Stimulated activated CD4-positive, alpha-beta T cell treated with anti-CD3 and anti-CD28 coated beads, Interleukin-2, amount 100 ng/mL, for 48 hours (primary cell): ENCODE measurements around the gene PTPN3.
"Not testable (repeated sequence)": the region's sequence is repeated elsewhere in the genome, so short reads cannot be mapped to it uniquely, and the experiment has no call there.

Experiments
- DNase-seq, 2 donors: peaks; one replicate each; pipeline ENCODE4 v3.0.0-alpha.2; 2020

Gene PTPN3

DNA sequence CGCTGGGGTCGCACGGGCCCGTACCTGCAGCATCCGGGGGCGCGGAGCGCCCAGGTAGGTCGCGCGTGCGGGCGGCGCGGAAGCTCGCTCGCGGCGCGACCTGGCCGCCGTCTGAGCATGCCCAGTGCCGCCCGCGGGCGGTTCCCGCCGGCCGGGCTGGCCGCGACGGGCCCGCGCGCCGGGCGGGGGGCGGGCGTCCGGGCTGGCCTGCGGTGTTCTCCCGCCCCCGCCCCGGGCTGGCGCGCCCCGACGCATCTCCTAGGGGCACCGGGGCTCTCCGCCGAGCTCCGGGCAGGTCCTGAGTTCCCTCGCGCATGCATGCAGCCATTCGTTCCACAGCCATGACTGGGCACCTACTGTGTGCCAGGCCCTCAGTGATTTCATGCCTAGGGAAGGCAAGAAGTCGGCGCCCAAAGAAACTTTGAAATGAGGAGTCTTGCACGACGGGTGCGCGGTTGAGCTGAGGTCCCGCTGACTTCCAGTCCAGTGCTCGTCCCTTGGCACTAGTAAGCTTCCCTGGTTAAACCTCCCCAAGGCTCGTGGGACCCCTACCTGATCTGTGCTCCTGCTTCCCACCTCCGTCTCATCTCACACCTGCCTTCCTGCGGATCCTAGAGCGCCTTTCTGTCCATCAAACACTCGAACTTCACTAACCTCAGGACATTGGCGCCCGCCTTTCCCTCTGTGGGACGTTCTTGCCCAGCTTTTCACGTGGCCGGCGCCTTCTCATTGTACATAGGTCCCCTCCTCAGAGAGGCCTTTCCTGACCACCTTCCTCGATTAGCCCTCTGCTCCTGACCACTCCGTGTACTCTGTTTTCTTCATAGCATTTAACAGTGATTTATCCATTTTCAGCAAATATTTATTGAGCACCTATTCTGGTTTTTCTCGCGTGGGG, at the start of gene PTPN3:
Gene PTPN3 (minus strand): TSS at position 113 of the 898 bp plus-strand sequence. CDS start 34,873 bp downstream, outside the sequence.
- DNase-seq = no peak

DNA sequence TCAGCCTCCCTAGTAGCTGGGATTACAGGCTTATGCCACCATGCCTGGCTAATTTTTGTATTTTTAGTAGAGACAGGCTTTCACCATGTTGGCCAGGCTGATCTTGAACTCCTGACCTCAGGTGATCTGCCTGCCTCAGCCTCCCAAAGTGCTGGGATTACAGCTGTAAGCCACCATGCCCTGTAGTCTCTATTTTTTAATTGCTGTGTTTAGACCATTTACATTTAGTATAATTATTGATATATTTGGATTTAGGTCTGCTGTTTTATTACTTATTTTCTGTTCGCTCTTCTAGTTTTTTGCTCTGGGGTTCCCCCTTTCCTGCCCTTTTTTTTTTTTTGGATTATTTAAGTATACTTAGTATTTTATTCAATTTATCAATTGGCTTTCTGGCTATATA, 46.8 kb upstream of the PTPN3 start:
- DNase-seq = not testable (repeated sequence)

DNA sequence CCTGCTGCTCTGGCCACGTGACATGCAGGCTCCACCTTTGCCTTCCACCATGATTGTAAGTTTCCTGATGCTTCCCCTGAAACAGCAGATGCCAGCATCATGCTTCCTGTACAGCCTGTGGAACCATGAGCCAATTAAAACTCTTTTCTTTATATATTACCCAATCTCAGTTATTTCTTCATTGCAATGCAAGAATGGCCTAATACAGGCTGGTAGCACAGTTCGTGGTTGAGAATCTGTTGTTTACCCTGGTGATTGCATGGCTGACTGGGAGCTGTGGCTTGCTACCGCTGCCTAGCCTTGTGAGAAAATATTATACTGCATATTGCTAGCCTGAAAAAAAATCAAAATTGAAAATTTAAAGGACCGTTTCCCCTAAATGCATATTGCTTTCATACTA, 44.8 kb upstream of the PTPN3 start:
- DNase-seq = no peak

GRCh38 chr9:109538346-109538745, 40.2 kb upstream of the PTPN3 start:
- no peak for DNase-seq

DNA sequence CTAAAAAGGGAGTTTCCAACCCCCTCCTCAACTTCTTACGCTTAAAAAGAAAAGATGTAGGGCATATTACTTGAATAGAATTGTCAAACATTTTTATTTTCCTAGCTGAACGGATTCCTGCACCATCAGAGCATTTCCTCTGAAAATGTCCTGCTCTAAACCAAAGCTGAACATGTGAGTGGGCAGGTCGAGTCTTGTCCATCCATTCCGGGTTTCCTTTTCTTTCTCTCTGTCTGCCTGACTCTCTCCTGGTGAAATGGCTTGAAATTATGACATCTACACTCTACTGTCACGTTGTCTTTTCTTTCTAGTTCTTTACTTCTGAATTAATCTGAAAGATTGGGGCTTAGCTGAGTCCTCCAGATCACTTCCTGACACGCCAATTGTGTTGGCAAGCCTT, 39.2 kb upstream of the PTPN3 start:
- DNase-seq = no peak

- no peak for DNase-seq
Measured at GRCh38 chr9:109536859-109537258, 38.8 kb upstream of the PTPN3 start.

DNA sequence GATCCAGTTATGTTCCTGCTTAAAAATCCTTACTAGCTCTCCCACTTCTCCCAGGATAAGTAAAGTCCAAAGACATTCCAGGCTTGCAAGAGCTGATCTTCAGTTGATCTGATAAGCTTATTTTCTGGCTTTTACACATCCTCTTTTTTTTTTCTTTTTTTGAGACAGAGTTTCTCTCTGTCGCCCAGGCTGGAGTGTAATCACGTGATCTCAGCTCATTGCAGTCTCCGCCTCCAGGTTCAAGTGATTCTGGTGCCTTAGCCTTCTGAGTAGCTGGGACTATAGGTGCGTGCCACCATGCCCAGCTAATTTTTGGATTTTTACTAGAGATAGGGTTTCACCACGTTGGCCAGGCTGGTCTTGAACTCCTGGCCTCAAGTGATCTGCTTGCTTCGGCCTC, 37.3 kb upstream of the PTPN3 start:
- no peak for DNase-seq

GRCh38 chr9:109534151-109534550, 36.0 kb upstream of the PTPN3 start:
- no peak for DNase-seq

DNA sequence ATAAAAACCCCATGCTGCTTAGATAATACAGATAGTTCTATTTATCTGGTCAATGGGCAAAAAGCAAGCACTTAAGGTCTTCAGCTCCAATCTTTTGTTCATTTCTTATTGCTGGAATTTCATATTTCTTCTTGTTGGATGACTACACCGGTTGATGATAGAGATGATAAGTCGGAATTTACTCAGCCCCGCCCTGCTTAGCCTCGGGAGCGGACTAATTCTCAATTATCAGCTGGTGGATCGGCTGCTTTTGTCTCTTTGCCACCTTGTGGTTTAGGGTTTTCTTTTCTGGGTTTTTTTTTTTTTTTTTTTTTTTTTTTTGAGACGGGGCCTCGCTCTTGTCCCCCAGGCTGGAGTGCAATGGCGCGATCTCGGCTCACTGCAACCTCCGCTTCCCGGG, 34.5 kb upstream of the PTPN3 start:
- DNase-seq = not testable (repeated sequence)

DNA sequence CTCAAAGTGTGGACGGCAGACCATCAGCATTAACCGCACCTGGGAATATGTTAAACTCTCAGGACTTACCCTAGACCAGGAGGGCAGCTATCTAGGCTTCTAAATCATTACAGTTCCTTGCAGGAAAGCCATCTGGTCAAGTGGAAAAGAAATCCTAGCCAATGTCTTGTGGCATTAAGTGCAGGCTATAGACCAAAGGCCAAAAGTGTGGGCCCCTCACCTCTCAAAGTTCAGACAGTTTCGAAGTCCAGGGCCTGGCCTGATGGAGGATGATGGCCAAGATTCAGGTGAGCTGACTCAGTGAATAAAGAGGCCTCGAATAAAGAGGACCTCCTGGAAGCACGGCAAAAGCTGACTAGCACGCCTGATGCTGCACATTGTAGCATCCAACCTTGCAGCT, 24.0 kb upstream of the PTPN3 start:
- no peak for DNase-seq

DNA sequence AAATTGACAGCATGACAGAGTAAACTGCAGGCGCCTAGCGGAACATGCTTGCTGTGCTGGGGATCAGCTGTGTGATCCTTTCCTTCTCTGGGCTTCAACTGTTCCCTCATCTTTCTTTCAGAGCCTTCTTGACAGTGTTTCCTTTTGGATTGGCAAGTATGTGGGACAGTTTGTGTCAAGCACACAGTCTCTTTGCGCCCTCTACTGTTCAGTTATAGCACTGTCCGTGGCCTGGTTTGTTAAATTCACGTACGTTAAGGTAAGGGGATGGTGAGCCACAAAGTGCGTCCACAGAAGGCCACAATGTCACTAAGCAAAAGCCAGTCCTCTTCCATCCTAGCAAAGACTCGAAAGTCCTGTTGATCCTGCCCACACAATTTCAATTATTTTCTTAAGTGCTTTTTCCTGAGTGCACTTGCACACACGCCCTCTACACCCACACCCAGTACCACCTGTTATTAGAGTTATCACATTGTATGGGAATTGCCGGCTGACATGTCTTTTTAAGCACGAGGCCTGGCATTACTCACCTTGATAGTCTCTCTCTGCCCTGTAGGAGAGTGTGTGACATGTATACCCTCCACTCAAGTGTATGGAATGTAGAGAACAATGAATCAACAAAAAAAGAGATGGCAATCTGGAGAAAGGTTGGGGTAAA, 22.5 kb upstream of the PTPN3 start:
- DNase-seq = peak; percentile 38 to 47

DNA sequence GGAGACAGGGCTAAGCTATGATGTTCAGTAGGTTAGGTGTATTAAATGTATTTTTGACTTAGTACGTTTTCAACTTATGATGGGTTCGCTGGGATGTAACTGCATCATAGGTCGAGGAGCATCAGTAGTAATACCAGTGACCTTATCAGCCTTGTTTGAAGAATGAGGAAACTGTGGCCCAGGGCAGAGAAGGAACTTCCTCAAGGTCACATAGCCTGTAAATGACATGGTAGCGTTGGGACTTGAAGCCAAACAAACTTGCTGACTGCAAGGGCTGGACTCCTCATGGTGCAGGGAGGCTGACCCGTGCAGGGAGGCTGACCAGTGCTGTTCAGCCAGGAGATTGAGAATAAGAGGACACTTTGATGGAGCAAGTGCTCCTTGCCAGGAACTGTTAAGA, 21.3 kb upstream of the PTPN3 start:
- no peak for DNase-seq

GRCh38 chr9:109518621-109519335, 20.7 kb upstream of the PTPN3 start:
- no peak for DNase-seq

GRCh38 chr9:109517901-109518377, 19.8 kb upstream of the PTPN3 start:
- DNase-seq = no peak

DNA sequence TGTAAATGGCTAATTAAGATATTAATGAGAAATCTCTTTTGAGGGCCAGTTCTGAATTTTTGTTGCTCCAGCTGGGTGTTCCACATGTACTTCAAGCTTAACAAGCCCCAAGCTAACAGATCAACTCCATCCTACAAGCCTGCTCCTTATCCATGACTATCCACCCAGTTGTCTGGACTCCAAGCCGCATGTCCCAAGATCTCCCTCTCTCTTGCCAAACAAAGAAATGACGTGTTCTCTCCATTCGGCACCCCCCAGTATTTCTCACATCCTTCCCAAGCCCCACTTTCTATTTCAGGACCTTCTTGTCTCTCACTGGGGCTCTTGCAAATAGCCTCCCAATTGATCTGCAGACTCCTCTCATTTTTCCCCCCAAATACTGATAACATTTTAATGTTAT, 15.8 kb upstream of the PTPN3 start:
- no peak for DNase-seq

- DNase-seq = no peak
Measured at GRCh38 chr9:109512170-109512756, 14.2 kb upstream of the PTPN3 start.

GRCh38 chr9:109510506-109510905, 12.4 kb upstream of the PTPN3 start:
- DNase-seq = no peak

DNA sequence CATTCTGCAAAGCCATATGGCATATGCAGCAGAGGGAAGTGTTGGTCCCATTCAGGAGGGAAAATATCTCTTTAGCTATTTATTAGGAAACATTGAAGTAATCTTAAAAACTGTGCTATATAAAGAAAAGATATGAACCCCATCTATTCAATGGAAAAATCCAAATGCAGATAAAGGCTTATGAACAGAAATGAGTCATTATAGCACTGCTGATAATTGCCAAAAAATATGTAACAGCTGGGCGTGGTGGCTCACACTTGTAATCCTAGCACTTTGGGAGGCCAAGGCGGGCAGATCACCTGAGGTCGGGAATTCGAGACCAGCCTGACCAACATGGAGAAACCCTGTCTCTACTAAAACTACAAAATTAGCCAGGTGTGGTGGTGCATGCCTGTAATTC, 11.9 kb upstream of the PTPN3 start:
- DNase-seq = not testable (repeated sequence)

GRCh38 chr9:109509611-109510010, 11.5 kb upstream of the PTPN3 start:
- no peak for DNase-seq

DNA sequence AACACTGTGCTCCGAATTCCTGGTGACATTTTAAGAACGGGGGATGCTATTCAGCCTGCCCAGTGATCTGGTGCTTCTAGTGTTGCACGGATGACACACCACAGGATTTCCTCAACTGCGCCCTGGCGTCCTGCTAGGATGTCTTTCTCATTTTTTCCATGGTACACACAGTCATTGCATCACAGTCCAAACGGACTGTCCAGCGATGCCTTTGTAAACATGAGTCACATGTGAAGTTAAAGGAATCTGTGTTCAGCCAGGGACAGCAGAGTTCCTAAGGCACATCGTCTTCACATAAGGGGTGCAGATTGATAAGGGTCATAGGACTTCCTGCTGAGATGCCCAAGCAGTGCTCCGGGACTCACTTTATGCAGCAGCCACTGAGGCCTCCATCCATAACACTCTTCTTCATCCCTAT, 9.3 kb upstream of the PTPN3 start:
- no peak for DNase-seq

- DNase-seq = no peak
Measured at GRCh38 chr9:109506097-109506712, 8.1 kb upstream of the PTPN3 start.

- no peak for DNase-seq
Measured at GRCh38 chr9:109504689-109505088, 6.6 kb upstream of the PTPN3 start.
